Osteoblast (primary cell): ENCODE data around the gene ATF7IP2. TPM values are rescaled to one million over a fixed set of nuclear protein-coding genes. Genes with fewer than 3 reads are reported as not detected.

Experiments
- DNase-seq: peaks from one replicate; pipeline ENCODE4 v3.0.0; 2011; ENCODE audit warnings: low spot score, mixed read lengths; ENCODE audit not compliant: insufficient read length; ENCODE audit errors: missing footprints
- H2AFZ ChIP-seq: 2 replicates; pipeline ENCODE4 v1.6.0; 2011; ENCODE audit warnings: mild to moderate bottlenecking, low read length
- H3K27ac ChIP-seq: 2 replicates; pipeline ENCODE4 v1.5.1; 2011; ENCODE audit warnings: mild to moderate bottlenecking, low read depth, low read length, moderate library complexity
- H3K27me3 ChIP-seq: 2 replicates; pipeline ENCODE4 v1.6.0; 2012; ENCODE audit warnings: mild to moderate bottlenecking, control low read depth, inconsistent platforms, low read length, moderate library complexity; ENCODE audit not compliant: insufficient read depth
- H3K36me3 ChIP-seq: 2 replicates; pipeline ENCODE4 v1.5.1; 2011; ENCODE audit warnings: mild to moderate bottlenecking, low read length, control low read depth, moderate library complexity; ENCODE audit not compliant: insufficient read depth
- H3K4me1 ChIP-seq: 2 replicates; pipeline ENCODE4 v1.5.1; 2011; ENCODE audit warnings: mild to moderate bottlenecking, low read length, control low read depth, moderate library complexity; ENCODE audit not compliant: insufficient read depth
- H3K4me2 ChIP-seq: 2 replicates; pipeline ENCODE4 v1.6.0; 2011; ENCODE audit warnings: mild to moderate bottlenecking, low read length; ENCODE audit not compliant: insufficient read depth
- H3K4me3 ChIP-seq: fragments of 200-600 bp; sonication (generic); 3 replicates; pipeline ENCODE4 v1.5.1; 2012; ENCODE audit warnings: mild to moderate bottlenecking, low read length, inconsistent platforms; ENCODE audit not compliant: insufficient read depth
- H3K79me2 ChIP-seq: 2 replicates; pipeline ENCODE4 v1.6.0; 2012; ENCODE audit warnings: mild to moderate bottlenecking, low read length, control low read depth, inconsistent platforms; ENCODE audit not compliant: insufficient read depth
- H3K9me3 ChIP-seq: 2 replicates; pipeline ENCODE4 v1.5.1; 2011; ENCODE audit warnings: low read depth, low read length, control low read depth
- H4K20me1 ChIP-seq: 2 replicates; pipeline ENCODE4 v1.6.0; 2012; ENCODE audit warnings: mild to moderate bottlenecking, low read length, control low read depth; ENCODE audit not compliant: insufficient read depth
- total RNA-seq: library from RNA; depleted of rRNA; stranded (reverse); fragments of >200 nt; gene quantifications from 2 replicates; pipeline ENCODE4 v1.2.3, GENCODE V29; 2012
- TF ChIP-seq, protein P1 (sequence below): IDR thresholded peaks from 2 replicates; pipeline ENCODE4 v1.5.1; 2011; ENCODE audit warnings: mild to moderate bottlenecking, low read depth, low read length, moderate library complexity; ENCODE audit errors: extremely low read depth

The ATF7IP2 gene
- total RNA-seq, 1 donor = 8.0 TPM

DNA sequence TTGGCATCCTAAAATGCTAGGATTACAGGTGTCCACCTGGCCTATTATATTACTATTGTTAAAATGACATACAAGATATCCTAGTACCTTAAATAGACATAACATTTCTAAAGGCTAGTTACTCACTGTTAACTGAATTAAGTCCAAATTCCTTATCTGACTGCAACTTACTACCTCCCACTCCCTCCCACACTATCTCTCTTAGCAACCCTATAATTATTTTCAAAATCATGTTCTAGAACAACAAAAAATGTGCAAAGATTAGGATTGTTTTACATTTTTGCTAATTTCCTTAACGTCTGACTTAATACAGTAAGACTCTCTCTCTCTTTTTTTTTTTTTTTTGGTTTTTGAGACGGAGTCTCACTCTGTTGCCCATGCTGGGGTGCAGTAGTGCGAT lies 2.2 kb upstream of the ATF7IP2 start:
- TF ChIP-seq, protein P1, sequence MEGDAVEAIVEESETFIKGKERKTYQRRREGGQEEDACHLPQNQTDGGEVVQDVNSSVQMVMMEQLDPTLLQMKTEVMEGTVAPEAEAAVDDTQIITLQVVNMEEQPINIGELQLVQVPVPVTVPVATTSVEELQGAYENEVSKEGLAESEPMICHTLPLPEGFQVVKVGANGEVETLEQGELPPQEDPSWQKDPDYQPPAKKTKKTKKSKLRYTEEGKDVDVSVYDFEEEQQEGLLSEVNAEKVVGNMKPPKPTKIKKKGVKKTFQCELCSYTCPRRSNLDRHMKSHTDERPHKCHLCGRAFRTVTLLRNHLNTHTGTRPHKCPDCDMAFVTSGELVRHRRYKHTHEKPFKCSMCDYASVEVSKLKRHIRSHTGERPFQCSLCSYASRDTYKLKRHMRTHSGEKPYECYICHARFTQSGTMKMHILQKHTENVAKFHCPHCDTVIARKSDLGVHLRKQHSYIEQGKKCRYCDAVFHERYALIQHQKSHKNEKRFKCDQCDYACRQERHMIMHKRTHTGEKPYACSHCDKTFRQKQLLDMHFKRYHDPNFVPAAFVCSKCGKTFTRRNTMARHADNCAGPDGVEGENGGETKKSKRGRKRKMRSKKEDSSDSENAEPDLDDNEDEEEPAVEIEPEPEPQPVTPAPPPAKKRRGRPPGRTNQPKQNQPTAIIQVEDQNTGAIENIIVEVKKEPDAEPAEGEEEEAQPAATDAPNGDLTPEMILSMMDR = no peak
- no peak for DNase-seq
- no peaks in the 10 kb centered on the region for H3K36me3 ChIP-seq

DNA sequence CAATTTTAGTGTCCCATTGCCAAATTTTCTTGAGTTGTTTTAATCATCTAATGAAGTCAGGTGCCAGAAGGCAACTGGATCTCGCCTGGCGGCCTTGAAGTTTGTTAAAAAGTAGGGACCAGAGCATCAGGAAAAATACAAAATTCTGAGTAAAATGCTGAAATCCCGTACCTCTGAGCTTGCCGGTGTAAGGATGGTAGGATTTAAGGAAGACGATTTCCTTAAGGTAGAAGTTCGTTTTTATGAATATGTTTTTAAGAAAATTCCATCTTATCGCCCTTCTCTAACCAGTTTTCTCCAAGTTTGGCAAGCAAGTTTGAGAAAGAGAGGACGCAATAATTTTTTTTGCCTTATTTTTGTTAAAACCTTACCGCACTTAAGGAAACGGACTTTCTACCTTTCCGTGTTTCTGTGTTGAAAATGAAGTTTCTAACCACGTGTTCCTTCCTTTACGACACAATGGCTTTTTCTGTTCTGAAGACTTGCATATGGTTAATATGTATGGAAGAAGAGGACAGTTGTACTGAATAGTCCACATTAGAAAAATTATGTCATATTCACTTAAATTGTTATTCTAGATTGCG lies 748 bp downstream of the ATF7IP2 start:
- no peaks in the 10 kb centered on the region for H3K9me3 ChIP-seq
- TF ChIP-seq, protein P1 = no peak
- H3K4me1 ChIP-seq = peaks cover 7% of the 10 kb centered on the region
- peaks cover 12% of the 10 kb centered on the region for H3K79me2 ChIP-seq
- H3K4me3 ChIP-seq = peak overlapping the region; percentile 88
- H2AFZ ChIP-seq = peak overlapping the region; percentile 96
- peaks cover 2% of the 10 kb centered on the region for H4K20me1 ChIP-seq
- no peaks in the 10 kb centered on the region for H3K27me3 ChIP-seq
- H3K4me2 ChIP-seq = peak overlapping the region; percentile 90
- H3K27ac ChIP-seq = peak overlapping the region; percentile 62
- H3K36me3 ChIP-seq = peaks cover 3% of the 10 kb centered on the region
- peak; percentile 35 for DNase-seq

More for the DNA sequence above, 2.2 kb upstream of the ATF7IP2 start:
- Histone ChIP-seq H3K9me3 (no peaks in the 10 kb centered on the region), H3K4me2 (no peak overlapping the region), H3K27me3 (no peaks in the 10 kb centered on the region), H3K27ac (no peak overlapping the region), H3K79me2 (peaks cover 10% of the 10 kb centered on the region), H3K4me1 (peaks cover 7% of the 10 kb centered on the region), H4K20me1 (no peaks in the 10 kb centered on the region), H3K4me3 (no peak overlapping the region), H2AFZ (no peak overlapping the region)

DNA sequence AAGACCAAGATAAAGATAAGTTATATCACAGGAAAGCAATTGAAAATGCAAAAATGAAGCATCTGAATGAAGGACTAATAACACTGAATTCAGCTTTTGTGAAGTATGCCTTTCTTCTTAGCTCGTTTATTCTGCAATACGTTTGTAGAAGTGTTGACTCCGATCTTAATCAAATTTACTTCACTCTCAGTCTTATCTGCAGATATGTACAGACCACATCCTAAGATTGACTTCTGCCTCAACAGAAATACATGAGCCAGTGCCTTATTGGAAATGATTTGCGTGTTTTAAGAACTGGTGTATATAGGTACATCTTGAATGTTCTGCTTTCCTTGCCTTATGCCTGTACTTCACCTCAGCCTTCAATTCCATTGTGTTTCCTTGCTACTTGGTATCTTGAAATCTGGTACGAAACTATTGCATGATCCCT lies 1.3 kb downstream of the ATF7IP2 start:
- Histone ChIP-seq H3K27ac (no peak overlapping the region), H3K9me3 (no peaks in the 10 kb centered on the region), H3K4me2 (peak overlapping the region; percentile 90), H2AFZ (no peak overlapping the region), H3K36me3 (peaks cover 3% of the 10 kb centered on the region), H3K79me2 (peaks cover 12% of the 10 kb centered on the region), H3K4me1 (peaks cover 7% of the 10 kb centered on the region), H3K4me3 (peak overlapping the region; percentile 88), H3K27me3 (no peaks in the 10 kb centered on the region), H4K20me1 (peaks cover 2% of the 10 kb centered on the region)
- DNase-seq = peak; percentile 21
- TF ChIP-seq, protein P1 = no peak

DNA sequence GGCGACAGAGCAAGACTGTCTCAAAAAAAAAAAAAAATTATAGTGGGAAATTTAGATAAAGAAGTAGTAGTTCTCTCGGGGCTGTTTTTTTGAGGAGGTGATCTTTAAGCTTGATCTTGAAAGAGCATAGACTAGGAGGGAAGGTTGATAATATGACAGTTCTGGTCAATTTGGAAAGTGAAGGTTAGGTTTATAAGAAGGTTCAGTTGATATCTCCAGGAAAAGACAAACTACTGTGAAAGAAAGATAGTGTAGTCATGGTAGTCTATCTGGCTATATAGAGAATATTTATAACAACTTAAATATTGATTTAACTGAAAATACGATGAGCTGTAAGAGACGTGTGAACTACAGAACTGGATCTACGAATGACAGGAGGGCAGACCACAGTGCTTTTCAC lies 3.1 kb downstream of the ATF7IP2 start:
- H3K36me3 ChIP-seq = peaks cover 3% of the 10 kb centered on the region
- peaks cover 7% of the 10 kb centered on the region for H3K4me1 ChIP-seq
- no peaks in the 10 kb centered on the region for H3K27me3 ChIP-seq
- H2AFZ ChIP-seq = no peak overlapping the region
- no peak overlapping the region for H3K4me2 ChIP-seq
- peaks cover 12% of the 10 kb centered on the region for H3K79me2 ChIP-seq
- H4K20me1 ChIP-seq = peaks cover 2% of the 10 kb centered on the region
- H3K9me3 ChIP-seq = no peaks in the 10 kb centered on the region
- TF ChIP-seq, protein P1 = no peak
- H3K4me3 ChIP-seq = no peak overlapping the region
- DNase-seq = peak; percentile 34
- no peak overlapping the region for H3K27ac ChIP-seq
